OCI-LY3 (cell line): ENCODE data around the gene ASCL5.

Experiments
- EZH2phosphoT487 ChIP-seq: fragments of 200-600 bp; shearing (Covaris generic); IDR thresholded peaks from 2 replicates; pipeline ENCODE4 v1.6.1; 2018; ENCODE audit warnings: antibody characterized with exemption, mixed run types, low read depth
- TF ChIP-seq, protein P1 (sequence below): fragments of 200-600, 300-600 bp; sonication (generic); IDR thresholded peaks from 2 replicates; pipeline ENCODE4 v1.5.1; 2014; ENCODE audit warnings: antibody characterized with exemption, low read length, low read depth

DNA sequence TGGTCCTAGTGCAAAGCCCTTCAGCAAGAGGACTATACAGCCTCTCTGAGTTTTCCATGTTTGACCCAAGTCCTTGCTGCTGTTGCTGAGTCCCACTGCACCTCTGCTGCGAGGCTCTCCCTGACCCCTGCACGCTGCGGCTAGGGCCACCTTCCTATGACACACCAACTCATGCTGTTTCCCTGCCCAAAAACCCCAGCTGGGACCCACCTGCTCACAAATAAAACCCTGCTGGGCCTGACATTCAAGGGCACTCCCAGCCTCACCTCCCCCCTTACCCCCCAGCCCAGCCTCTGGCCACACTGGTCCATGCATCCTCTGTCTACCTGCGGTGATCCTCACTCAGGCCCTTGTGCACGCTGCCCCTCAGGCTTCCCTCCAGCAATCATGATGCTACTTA, 12.3 kb upstream of the ASCL5 start:
- TF ChIP-seq EZH2phosphoT487: no peak
- TF ChIP-seq, protein P1, sequence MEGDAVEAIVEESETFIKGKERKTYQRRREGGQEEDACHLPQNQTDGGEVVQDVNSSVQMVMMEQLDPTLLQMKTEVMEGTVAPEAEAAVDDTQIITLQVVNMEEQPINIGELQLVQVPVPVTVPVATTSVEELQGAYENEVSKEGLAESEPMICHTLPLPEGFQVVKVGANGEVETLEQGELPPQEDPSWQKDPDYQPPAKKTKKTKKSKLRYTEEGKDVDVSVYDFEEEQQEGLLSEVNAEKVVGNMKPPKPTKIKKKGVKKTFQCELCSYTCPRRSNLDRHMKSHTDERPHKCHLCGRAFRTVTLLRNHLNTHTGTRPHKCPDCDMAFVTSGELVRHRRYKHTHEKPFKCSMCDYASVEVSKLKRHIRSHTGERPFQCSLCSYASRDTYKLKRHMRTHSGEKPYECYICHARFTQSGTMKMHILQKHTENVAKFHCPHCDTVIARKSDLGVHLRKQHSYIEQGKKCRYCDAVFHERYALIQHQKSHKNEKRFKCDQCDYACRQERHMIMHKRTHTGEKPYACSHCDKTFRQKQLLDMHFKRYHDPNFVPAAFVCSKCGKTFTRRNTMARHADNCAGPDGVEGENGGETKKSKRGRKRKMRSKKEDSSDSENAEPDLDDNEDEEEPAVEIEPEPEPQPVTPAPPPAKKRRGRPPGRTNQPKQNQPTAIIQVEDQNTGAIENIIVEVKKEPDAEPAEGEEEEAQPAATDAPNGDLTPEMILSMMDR: no peak
